IMR-90 (cell line): ENCODE results near the gene EIF3M. TPM values are rescaled to one million over a fixed set of nuclear protein-coding genes. Genes with fewer than 3 reads are reported as not detected.

ENCODE experiments used
- ATAC-seq: fragments of 200-7000 bp; cut with Tn5 transposase; 2 replicates; pipeline ENCODE4 v1.9.1; 2020; ENCODE audit warnings: low read depth, mild to moderate bottlenecking, moderate library complexity
- BruUV-seq: library from RNA; stranded (reverse); fragments of 400-500 nt; replicated peaks from 2 replicates; lab custom pipeline; 2021; lab: Mats Ljungman, UMichigan
- CTCF ChIA-PET: fragments of 300-600 bp; formaldehyde crosslinking; extraction: SDS; loops from one replicate; lab custom pipeline; 2021; ENCODE audit warnings: antibody characterized with exemption; lab: Yijun Ruan, JAX
- POLR2A ChIA-PET: fragments of 300-600 bp; sonication (Branson Sonifier 250); formaldehyde crosslinking; loops from one replicate; lab custom pipeline; 2022; ENCODE audit warnings: antibody characterized with exemption; ENCODE audit not compliant: unreplicated experiment; lab: Charles Lee
- DNase-seq: peaks from one replicate; pipeline ENCODE4 v3.0.0; 2013
- H2AFZ ChIP-seq: replicated peaks from 2 replicates; pipeline ENCODE3; 2013; ENCODE audit warnings: low read length, mild to moderate bottlenecking; ENCODE audit not compliant: poor library complexity
- H2AK5ac ChIP-seq: 2 replicates; pipeline ENCODE4 v1.6.1; 2013; ENCODE audit warnings: low read depth, low read length, inconsistent platforms
- H2AK9ac ChIP-seq: replicated peaks from 2 replicates; pipeline ENCODE3; 2013; ENCODE audit warnings: mild to moderate bottlenecking, low read depth, low read length, moderate library complexity; ENCODE audit not compliant: poor library complexity
- H2BK120ac ChIP-seq: 2 replicates; pipeline ENCODE4 v1.6.1; 2013; ENCODE audit warnings: low read depth, low read length, inconsistent platforms
- H2BK15ac ChIP-seq: 3 replicates; pipeline ENCODE4 v1.6.1; 2013; ENCODE audit warnings: low read depth, low read length, inconsistent platforms
- H2BK20ac ChIP-seq: 2 replicates; pipeline ENCODE4 v1.6.1; 2013; ENCODE audit warnings: low read depth, mild to moderate bottlenecking, inconsistent platforms, low read length, moderate library complexity
- H2BK5ac ChIP-seq: 2 replicates; pipeline ENCODE4 v1.6.1; 2013; ENCODE audit warnings: mild to moderate bottlenecking, low read depth, low read length, inconsistent platforms; ENCODE audit not compliant: poor library complexity, severe bottlenecking
- H3K14ac ChIP-seq: replicated peaks from 2 replicates; pipeline ENCODE4 v1.6.1; 2013; ENCODE audit warnings: low read depth, low read length, inconsistent platforms
- H3K18ac ChIP-seq: 2 replicates; pipeline ENCODE4 v1.6.1; 2013; ENCODE audit warnings: low read depth, low read length, control low read depth
- H3K23ac ChIP-seq: 2 replicates; pipeline ENCODE4 v1.6.1; 2013; ENCODE audit warnings: low read depth, low read length, inconsistent platforms
- H3K27ac ChIP-seq: 2 replicates; pipeline ENCODE4 v1.5.1; 2013; ENCODE audit warnings: mild to moderate bottlenecking, control low read depth, low read length; ENCODE audit not compliant: insufficient read depth
- H3K27me3 ChIP-seq: 2 replicates; pipeline ENCODE4 v1.6.1; 2013; ENCODE audit warnings: low read length; ENCODE audit not compliant: control insufficient read depth, insufficient read depth
- H3K36me3 ChIP-seq: 2 replicates; pipeline ENCODE4 v1.6.1; 2013; ENCODE audit warnings: low read length, mixed read lengths; ENCODE audit not compliant: control insufficient read depth, insufficient read depth
- H3K4ac ChIP-seq: 2 replicates; pipeline ENCODE4 v1.6.1; 2013; ENCODE audit warnings: low read depth, low read length, inconsistent platforms
- H3K4me1 ChIP-seq: 2 replicates; pipeline ENCODE4 v1.6.1; 2013; ENCODE audit warnings: low read length, mixed read lengths; ENCODE audit not compliant: control insufficient read depth, insufficient read depth
- H3K4me2 ChIP-seq: 2 replicates; pipeline ENCODE4 v1.6.1; 2013; ENCODE audit warnings: low read depth, mild to moderate bottlenecking, control low read depth, low read length, moderate library complexity
- H3K4me3 ChIP-seq: 2 replicates; pipeline ENCODE4 v1.5.1; 2013; ENCODE audit warnings: low read depth, mild to moderate bottlenecking, control low read depth, low read length, moderate library complexity; ENCODE audit not compliant: insufficient read depth
- H3K56ac ChIP-seq: 2 replicates; pipeline ENCODE4 v1.6.1; 2013; ENCODE audit warnings: low read length, inconsistent platforms; ENCODE audit not compliant: insufficient read depth; ENCODE audit errors: extremely low read depth
- H3K79me1 ChIP-seq, 2 experiments: 2 replicates each; pipeline ENCODE4 v1.6.1; 2013; ENCODE audit warnings: low read length in 2 of 2, inconsistent platforms in 1 of 2, low read depth in 1 of 2
- H3K9ac ChIP-seq: 2 replicates; pipeline ENCODE4 v1.6.1; 2013; ENCODE audit warnings: low read depth, low read length, control low read depth
- H3K9me1 ChIP-seq: 2 replicates; pipeline ENCODE4 v1.6.1; 2013; ENCODE audit warnings: low read length, inconsistent platforms; ENCODE audit not compliant: insufficient read depth
- H3K9me3 ChIP-seq: 2 replicates; pipeline ENCODE4 v1.6.1; 2013; ENCODE audit warnings: low read length; ENCODE audit not compliant: control insufficient read depth, insufficient read depth
- H4K20me1 ChIP-seq: 2 replicates; pipeline ENCODE4 v1.6.1; 2013; ENCODE audit warnings: low read length, inconsistent platforms; ENCODE audit not compliant: insufficient read depth
- H4K5ac ChIP-seq: 2 replicates; pipeline ENCODE4 v1.6.1; 2013; ENCODE audit warnings: mild to moderate bottlenecking, low read depth, low read length, control low read depth
- H4K8ac ChIP-seq, 2 experiments: 2 replicates each; pipeline ENCODE4 v1.6.1; 2013; ENCODE audit warnings: low read depth in 2 of 2, low read length in 2 of 2, control low read depth in 1 of 2, inconsistent platforms in 1 of 2
- H4K91ac ChIP-seq: 2 replicates; pipeline ENCODE4 v1.6.1; 2013; ENCODE audit warnings: low read depth, low read length, inconsistent platforms; ENCODE audit not compliant: insufficient read depth
- NFE2L2 ChIP-seq: fragments of 150-350 bp; IDR thresholded peaks from 2 replicates; pipeline ENCODE4 v1.6.1; 2016; ENCODE audit warnings: low read depth, mild to moderate bottlenecking, low read length
- WGBS, 2 experiments: methylation state at CpG; one replicate each; pipeline versions ENCODE4 v1.1.5 to v1.1.7; 2013; ENCODE audit warnings: missing lambda C conversion rate in 2 of 2; ENCODE audit not compliant: insufficient read length in 1 of 2; ENCODE audit errors: extremely low coverage in 2 of 2; 5-methylcytosine and 5-hydroxymethylcytosine counted together
- dilution Hi-C: fragments of 300-500 bp; cut with HindIII; formaldehyde crosslinking; loops from one replicate; pipeline ENCODE4 v1.14.3; 2018; ENCODE audit warnings: low sequenced_read_pairs; ENCODE audit not compliant: unreplicated experiment
- in situ Hi-C: fragments of 300-500 bp; cut with MboI; formaldehyde crosslinking; loops from 3 replicates; pipeline ENCODE4 v1.14.3; 2019; ENCODE audit warnings: low sequenced_read_pairs, inconsistent platforms, mixed read lengths
- intact Hi-C: fragments of 100-400 bp; cut with micrococcal nuclease; formaldehyde crosslinking; loops from 2 replicates; pipeline ENCODE4 v1.10.0; 2022
- polyA plus RNA-seq, 3 experiments: library from polyadenylated mRNA; depleted of rRNA; stranded (reverse); fragments of >200 nt; gene quantifications; 2 replicates each; pipeline ENCODE4 v1.2.3, GENCODE V29; 2012; ENCODE audit warnings: low replicate concordance in 1 of 3
- total RNA-seq: library from RNA; depleted of rRNA; stranded (reverse); fragments of >200 nt; gene quantifications from 2 replicates; pipeline ENCODE4 v1.2.3, GENCODE V29; 2012

The EIF3M gene
- total and polyA plus RNA-seq, 2 of the 4 experiments (the other 2 are of a cell fraction), result 376 to 466 TPM

- no peaks in the 10 kb centered on the region for H3K9me3 ChIP-seq
- H3K14ac ChIP-seq, result no peak overlapping the region
- no peaks in the 10 kb centered on the region for H4K20me1 ChIP-seq
- no TSS peak for BruUV-seq
- no peak overlapping the region for H3K18ac ChIP-seq
- ATAC-seq, result no peak
- no peaks in the 10 kb centered on the region for H3K4me1 ChIP-seq
- H3K79me1 ChIP-seq, result no peaks in the 10 kb centered on the region
- intact Hi-C loops (no loop called here), dilution Hi-C loops (no loop called here), in situ Hi-C loops (no loop called here)
- no peaks in the 10 kb centered on the region for H3K36me3 ChIP-seq
- no peak overlapping the region for H3K27ac ChIP-seq
- no peak overlapping the region for H3K56ac ChIP-seq
- H3K27me3 ChIP-seq, result peaks cover 5% of the 10 kb centered on the region
- H4K5ac ChIP-seq, result no peak overlapping the region
- H3K4me3 ChIP-seq, result no peak overlapping the region
- no CpG with 5 or more reads among the region's 7 CpGs for WGBS, 2 experiments
- no peak overlapping the region for H2BK20ac ChIP-seq
- POLR2A ChIA-PET, result no interaction called here
- H3K9me1 ChIP-seq, result no peaks in the 10 kb centered on the region
- no peak overlapping the region for H3K9ac ChIP-seq
- no peak overlapping the region for H2AK5ac ChIP-seq
- CTCF ChIA-PET, result no interaction called here
- H3K23ac ChIP-seq, result no peak overlapping the region
- no peak for DNase-seq
- no peak overlapping the region for H4K91ac ChIP-seq
- no peak overlapping the region for H2BK120ac ChIP-seq
- no peak overlapping the region for H2AK9ac ChIP-seq
- TF ChIP-seq NFE2L2, result no peak
- H2BK5ac ChIP-seq, result no peak overlapping the region
- no peak overlapping the region for H2AFZ ChIP-seq
- no peak overlapping the region for H4K8ac ChIP-seq
- no peak overlapping the region for H3K4me2 ChIP-seq
- no peak overlapping the region for H2BK15ac ChIP-seq
- H3K4ac ChIP-seq, result no peak overlapping the region
Measured at GRCh38 chr11:32555895-32556294, 27.7 kb upstream of the EIF3M start.
